GM08714 (cell line): ENCODE data around the gene FFAR2.
A peak's percentile ranks its signal among the peaks of the same experiment; 100 is the strongest.
"Not testable (repeated sequence)": the region's sequence is repeated elsewhere in the genome, so short reads cannot be mapped to it uniquely, and the experiment has no call there.

ENCODE experiments used
- H3K4me3 ChIP-seq: fragments of 200-500 bp; sonication (Bioruptor generic); 2 replicates; pipeline ENCODE4 v1.5.1; 2014; ENCODE audit warnings: mild to moderate bottlenecking, low read length, inconsistent platforms
- ZNF274 ChIP-seq: IDR thresholded peaks from 2 replicates; pipeline ENCODE4 v1.6.1; 2012; ENCODE audit warnings: mild to moderate bottlenecking, low read depth, low read length

Gene FFAR2

DNA sequence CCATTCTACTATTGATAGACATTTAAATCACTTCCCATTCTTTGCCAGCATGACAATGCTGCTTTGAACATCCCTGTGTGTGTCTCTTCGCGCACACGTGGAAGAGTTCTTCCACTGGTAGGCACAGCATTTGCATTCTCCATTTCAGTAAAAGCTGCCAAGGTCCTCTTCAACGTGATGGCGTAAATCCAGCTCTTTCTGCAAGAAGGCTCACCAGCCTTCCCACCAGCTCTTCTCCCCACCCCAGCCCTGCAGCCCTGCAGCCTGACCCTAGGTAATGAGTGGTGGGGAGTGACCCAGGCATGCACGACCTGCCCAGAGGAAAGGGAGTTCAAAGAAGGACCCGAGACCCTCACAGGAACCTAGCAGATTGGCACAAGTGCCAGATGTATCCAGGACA, 31.7 kb upstream of the FFAR2 start:
- no peak overlapping the region for H3K4me3 ChIP-seq
- no peak for TF ChIP-seq ZNF274

DNA sequence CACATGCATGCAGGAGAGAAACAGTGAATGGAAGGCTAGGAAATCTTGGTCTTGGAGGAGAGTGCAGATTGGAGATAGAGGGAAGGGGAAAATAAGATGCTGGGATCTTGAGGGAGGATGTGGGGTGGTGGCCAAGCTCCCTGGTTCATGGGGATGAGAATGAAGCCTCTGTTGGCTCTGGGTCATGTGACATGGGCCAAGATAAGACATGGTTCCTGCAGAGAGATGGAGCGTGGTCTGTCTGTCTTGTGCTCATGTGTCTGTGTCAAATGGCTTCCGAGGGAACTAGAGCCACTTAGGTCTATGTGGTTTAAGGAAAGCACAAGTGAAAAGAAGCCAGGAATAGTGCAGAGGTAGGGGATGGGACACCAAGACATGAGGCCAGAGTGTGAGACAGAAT, 30.8 kb upstream of the FFAR2 start:
- H3K4me3 ChIP-seq = no peak overlapping the region
- TF ChIP-seq ZNF274 = no peak

DNA sequence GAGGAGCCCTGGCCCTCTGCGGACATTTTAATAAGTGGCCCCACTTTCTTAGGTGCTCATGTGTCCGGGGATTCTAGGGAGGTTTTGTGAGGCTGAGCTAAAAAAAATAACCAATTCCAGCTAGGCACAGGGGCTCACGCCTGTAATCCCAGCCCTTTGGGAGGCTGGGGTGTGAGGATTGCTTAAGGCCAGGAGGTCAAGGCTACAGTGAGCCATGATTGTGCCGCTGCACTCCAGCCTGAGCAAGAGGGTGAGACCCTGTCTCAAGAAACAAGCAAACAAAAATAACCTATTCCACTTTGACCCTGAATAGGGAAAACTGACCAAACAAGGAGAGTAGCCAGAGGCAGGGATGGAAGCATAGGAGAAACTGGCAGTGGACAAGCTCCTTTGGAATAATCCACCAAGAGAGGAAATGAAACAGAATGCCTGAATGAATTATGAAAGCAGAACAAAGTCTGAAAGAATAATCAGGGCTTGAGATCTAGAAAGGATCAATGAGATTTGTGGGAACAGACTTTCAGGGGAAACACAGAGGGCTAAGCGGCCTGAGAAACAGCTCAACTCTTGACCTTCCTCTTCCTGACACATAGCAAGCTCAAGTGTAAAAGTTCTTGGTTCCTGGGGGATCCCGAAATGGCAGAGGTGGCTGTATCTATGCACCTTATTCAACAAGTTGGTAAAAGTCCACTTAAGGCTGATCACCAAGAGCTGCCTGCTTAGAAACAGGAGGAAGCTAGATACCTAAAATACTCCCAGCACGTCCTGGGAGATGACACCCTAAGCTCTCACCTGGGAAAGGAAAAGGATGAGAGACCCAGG, 30.1 kb upstream of the FFAR2 start:
- no peak for TF ChIP-seq ZNF274
- H3K4me3 ChIP-seq = no peak overlapping the region; the same call in 1 of the 2 replicates

DNA sequence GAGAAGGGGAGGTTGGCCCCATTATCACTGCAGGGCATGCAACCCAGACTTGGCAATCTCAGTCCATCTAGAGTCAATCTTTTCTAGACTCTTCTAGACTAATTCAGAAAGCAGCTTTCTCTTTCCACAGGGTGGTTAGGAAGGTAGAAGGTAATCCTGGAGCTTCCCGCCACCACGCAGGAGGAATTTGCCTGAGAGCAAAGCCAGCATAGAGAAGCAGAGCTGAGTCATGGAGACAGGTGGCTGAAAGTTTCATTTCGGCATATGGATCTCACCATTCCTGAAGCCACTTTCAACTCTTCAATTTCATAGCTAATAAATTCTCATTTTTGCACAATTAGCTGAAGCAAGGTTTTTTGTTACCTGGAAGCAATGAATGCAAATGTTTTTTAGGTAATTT, 29.0 kb upstream of the FFAR2 start:
- no peak overlapping the region for H3K4me3 ChIP-seq
- no peak for TF ChIP-seq ZNF274

DNA sequence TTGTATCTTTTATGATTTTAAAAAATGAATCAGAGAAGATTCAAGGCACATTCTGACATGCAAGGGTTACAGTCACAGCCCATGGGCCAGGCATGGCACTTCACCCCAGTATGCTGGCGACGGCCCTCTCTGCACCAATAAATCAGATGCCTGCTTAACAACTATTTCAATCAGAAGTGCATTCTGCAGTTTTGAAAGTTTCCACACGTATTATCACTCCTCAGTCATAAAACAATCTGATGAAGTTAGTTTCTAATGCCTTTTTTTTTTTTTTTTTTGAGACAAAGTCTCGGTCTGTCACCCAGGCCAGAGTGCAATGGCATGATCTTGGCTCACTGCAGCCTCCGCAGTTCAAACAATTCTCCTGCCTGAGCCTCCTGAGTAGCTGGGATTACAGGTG, 28.3 kb upstream of the FFAR2 start:
- no peak for TF ChIP-seq ZNF274

DNA sequence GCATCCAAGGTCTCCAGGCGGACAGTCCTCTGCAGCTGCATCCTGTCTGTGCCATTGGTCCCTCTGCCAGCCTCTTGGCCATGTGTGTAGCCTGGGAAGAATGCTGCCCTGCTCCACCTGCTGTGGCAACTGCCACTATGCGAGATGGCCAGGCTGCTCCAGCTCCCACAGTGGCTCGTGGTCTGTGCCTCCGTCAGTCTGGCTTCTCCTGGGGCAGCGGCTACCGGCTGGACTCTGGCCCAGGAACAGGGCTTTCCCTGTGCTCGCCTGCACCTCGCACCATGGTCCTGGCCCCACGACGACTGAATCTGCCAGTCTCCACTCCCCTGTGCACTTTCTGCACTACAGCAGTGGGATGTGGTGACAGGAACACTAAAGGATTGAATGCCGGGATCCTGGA, 26.7 kb upstream of the FFAR2 start:
- no peak for TF ChIP-seq ZNF274
- no peak overlapping the region for H3K4me3 ChIP-seq

More for the DNA sequence above, 28.3 kb upstream of the FFAR2 start:
- no peak overlapping the region for H3K4me3 ChIP-seq

DNA sequence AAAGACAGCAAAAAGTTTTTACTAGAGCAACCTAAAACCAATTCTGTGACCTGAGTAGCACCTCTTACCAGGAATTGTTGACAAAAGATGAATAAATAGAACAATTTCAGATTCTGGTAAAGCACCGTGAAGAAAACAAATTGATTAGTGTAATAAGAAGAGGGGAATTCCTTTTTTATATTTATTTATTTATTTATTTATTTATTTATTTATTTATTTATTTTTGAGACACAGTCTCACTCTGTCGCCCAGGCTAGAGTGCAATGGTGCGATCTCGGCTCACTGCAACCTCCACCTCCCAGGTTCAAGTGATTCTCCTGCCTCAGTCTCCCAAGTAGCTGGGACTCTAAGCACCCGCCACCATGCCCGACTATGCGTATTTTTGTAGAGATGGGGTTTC, 24.7 kb upstream of the FFAR2 start:
- not testable (repeated sequence) for H3K4me3 ChIP-seq

DNA sequence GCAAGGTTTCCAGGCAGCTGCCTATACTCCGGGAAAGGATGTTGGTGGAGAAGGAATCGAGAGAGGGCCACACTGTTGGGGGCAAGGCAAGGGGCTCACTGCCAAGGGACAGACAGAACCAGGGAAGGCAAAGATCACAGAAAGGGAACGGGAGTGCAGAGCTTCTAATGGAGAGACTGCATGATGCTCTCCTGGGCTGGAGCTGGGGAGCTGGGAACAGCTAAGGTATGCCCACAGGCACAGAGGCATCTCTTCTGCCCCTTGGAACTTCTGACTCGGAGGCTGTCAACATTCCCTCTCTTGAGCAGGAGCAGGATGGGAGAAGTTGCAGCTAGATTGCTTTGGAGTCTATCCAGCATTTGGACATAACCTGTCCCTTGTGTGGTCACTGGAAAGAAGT, 22.4 kb upstream of the FFAR2 start:
- no peak for TF ChIP-seq ZNF274
- no peak overlapping the region for H3K4me3 ChIP-seq

DNA sequence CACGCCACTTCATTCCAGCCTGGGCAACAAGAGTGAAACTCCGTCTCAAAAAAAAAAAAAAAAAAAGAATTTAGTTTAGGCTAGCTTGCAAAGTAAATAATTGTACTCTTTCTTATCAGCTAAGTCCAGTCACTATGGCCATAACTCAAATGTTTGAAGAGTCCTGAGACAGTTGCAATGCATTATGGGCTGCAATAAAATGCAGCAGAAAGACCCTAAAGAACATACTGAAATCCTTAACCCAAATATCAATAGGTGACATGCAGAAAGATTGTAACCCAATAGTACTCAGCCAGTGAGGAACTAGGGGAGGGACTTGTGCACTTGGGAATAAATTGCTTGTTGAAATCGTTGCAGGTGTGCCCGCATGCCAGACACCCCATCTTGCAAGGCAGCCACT, 20.9 kb upstream of the FFAR2 start:
- TF ChIP-seq ZNF274 = no peak
- no peak overlapping the region for H3K4me3 ChIP-seq

DNA sequence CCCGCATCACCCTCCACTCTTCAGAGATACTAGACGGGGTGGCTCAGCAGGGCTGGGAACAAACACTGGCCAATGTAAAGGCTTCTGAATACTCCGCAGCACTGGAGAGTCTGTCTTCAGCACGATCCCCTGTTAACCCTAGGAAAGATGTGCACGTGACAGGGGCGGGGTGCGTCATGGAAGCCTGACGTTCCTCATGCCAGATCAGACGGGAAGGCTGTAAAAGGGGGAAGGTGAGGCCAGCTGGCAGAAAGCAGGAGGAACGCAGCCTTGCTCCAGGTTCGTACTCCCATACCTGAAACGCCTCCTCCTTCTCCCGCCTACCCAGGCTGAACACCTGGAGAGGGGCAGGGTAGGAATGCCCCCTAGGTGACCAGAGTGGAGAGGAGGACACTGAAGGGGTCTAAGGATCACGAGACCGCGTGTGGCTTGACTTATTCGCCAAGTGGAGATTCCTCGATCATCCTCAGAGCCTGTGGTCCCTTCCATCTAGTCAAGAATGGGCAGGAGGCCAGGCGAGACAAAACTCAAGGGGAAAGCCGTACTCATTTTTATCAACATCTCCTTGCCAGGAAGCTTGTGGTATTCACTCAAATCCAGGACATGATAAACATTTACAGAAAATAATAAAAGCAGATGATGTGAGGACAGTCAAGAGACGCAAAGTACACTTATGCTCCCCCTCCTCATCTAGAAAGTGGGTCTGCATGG, 18.2 kb upstream of the FFAR2 start:
- H3K4me3 ChIP-seq = no peak overlapping the region
- no peak for TF ChIP-seq ZNF274

DNA sequence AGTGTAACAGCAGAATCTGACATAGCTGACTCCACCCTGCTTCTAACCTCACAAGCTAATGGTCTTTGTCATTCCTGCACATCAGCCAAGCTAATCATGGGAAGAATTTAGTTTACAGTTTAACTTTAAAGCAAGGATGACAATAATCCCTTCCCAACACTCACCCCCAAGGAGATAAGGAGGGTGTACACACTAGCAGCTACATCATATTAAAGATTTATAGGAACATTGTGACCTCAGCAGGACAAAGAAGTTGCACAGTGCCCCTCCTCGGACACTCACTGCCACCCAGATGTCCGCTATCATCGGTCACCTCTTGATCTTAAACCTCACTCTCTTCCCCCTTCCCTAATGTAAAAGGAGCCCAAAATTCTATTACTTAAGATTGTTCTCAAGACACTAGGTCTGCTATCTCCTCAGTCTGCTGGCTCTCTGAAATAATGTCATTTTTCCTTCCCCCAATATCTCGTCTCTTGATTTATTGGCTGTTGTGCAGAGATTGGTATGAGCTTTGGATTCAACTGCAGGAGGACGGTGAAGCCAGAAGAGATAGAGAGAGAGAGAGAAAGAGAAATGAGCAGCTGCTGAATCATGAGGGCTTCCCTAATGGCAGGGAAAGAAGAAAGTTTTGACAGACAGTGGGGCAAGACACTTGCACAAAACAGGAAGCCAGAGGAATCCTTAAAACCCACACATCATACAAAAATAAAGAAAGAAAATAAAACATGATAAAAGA, 17.5 kb upstream of the FFAR2 start:
- TF ChIP-seq ZNF274 = no peak
- no peak overlapping the region for H3K4me3 ChIP-seq

DNA sequence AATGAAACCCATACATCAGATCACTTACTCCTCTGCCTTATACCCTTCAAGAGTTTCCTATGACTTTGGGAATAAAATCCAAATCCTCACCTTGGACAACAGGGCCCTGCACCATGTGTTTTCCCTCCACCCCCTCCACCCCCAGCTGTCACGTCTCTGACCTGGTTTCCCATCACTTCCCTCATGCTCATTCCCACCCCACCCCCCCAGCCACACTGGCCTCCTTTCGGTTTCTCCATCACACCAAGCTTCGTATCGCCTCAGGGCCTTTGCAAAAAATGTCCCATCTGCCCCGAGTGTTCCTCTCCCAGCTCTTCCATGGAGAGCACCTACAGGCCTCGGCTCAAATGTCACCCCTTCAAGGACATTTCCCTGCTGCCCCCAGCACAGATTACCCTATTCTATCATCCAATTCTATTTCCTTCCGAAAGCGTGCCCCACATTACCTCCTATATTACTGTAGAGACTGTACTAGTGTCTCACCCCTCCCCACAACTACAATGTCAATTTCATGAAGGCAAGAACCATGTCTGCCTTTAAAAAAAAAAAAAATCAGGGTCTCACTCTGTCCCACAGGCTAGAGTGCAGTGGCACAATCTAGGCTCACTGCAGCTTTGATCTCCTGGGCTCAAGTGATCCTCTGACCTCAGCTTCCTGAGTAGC, 16.8 kb upstream of the FFAR2 start:
- no peak overlapping the region for H3K4me3 ChIP-seq

DNA sequence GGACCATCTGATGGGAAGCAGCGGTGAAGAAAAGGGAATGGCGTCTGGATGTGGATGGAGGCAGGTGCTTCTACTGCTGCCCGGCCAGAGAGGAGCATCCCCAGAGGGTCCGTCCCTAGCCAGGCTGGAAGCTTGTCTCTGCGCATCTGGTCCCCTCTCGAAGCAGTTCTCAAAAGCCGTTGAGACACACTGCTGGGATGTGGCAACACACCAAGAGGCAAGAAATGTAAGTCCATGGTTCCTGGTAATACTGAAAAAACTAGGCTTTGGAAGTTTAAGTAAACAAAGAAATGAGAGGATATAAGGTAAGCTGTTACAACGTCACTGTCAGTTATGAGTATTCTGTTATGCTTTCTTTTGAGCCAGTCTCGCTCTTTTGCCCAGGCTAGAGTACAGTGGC, 15.1 kb upstream of the FFAR2 start:
- TF ChIP-seq ZNF274 = no peak
- no peak overlapping the region for H3K4me3 ChIP-seq

More for the DNA sequence above, 16.8 kb upstream of the FFAR2 start:
- TF ChIP-seq ZNF274 = no peak

DNA sequence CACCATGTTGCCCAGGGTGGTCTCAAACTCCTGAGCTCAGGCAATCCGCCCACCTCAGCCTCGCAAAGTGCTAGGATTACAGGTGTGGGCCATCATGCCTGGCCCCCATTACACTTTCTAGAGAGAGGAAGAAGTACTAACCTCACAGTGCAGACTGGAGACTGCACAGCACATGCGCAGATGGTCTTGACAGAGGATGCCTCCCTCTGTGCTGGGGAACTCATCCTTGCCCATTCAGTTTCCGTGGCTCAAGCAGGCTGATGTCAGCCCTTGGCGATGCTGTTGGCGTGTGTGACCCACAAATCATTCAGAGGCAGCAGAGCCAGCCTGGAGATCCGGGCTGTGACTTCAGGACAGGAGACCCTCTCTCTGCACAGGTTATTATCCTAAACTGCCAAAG, 14.6 kb upstream of the FFAR2 start:
- H3K4me3 ChIP-seq = no peak overlapping the region
- TF ChIP-seq ZNF274 = no peak

DNA sequence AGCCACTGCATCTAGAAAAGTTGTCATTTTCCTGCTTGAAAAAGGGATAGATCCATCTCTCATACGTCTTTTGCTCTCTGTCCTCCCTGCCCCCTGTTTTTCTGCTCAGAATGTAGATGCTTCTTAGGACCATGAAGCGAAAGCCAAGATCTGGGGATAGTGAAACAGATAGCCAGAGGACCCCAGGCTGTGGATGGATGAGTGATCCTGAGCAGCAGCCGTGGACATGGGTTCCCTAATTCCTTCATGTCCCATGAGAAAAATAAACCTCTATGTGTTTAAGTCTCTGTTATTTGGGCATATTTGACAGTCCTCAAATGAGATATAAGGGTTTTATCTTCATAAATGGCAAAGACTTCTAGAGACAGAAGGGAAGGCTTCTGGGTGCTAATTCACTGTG, 12.2 kb upstream of the FFAR2 start:
- H3K4me3 ChIP-seq = peak overlapping the region; percentile 42; the same call in 1 of the 2 replicates
- no peak for TF ChIP-seq ZNF274
